AG04450 (cell line): ENCODE results near the gene USH2A. TPM values are rescaled to one million over a fixed set of nuclear protein-coding genes. Genes with fewer than 3 reads are reported as not detected.

Source experiments
- CTCF ChIA-PET: fragments of 300-600, 350-600 bp; formaldehyde crosslinking; extraction: SDS; loops from one replicate; lab custom pipeline; 2022; ENCODE audit warnings: antibody characterized with exemption, inconsistent platforms; lab: Charles Lee
- POLR2A ChIA-PET: fragments of 350-600 bp; formaldehyde crosslinking; extraction: SDS; loops from one replicate; lab custom pipeline; 2021; ENCODE audit warnings: antibody characterized with exemption, inconsistent platforms; lab: Yijun Ruan, JAX
- DNase-seq: peaks from one replicate; pipeline ENCODE4 v3.0.0-alpha.2; 2011; ENCODE audit warnings: low read depth, low spot score
- H3K27ac ChIP-seq: one replicate; pipeline ENCODE4 v1.5.1; 2012; ENCODE audit warnings: low read depth, low read length, control low read depth
- H3K27me3 ChIP-seq: one replicate; pipeline ENCODE4 v1.6.0; 2012; ENCODE audit warnings: low read length; ENCODE audit not compliant: control insufficient read depth, insufficient read depth
- H3K4me3 ChIP-seq: 2 replicates; pipeline ENCODE4 v1.5.1; 2011; ENCODE audit warnings: mild to moderate bottlenecking, low read depth, low read length, control low read depth
- H3K9me3 ChIP-seq: 2 replicates; pipeline ENCODE4 v1.5.1; 2012; ENCODE audit warnings: low read length; ENCODE audit not compliant: control insufficient read depth, insufficient read depth
- CTCF ChIP-seq: IDR thresholded peaks from 2 replicates; pipeline ENCODE4 v1.5.1; 2011; ENCODE audit warnings: low read depth, low read length, control low read depth, inconsistent platforms
- polyA plus RNA-seq: library from polyadenylated mRNA; depleted of rRNA; stranded (reverse); fragments of >200 nt; gene quantifications from 2 replicates; pipeline ENCODE4 v1.2.3, GENCODE V29; 2011

Gene USH2A
- polyA plus RNA-seq, 1 experiment: 0.01 TPM

- H3K9me3 ChIP-seq: peaks cover 6% of the 10 kb centered on the region; the same call in 1 of the 2 replicates
- no peak overlapping the region for H3K4me3 ChIP-seq
- ChIA-PET POLR2A (interaction anchor here (0.7 kb wide), 1 partner anchor 30 kb away, joined by 6 read pairs; no protein-coding TSS in a partner anchor), CTCF (no interaction called here)
- no peak overlapping the region for H3K27ac ChIP-seq
- no peak for TF ChIP-seq CTCF
- no peaks in the 10 kb centered on the region for H3K27me3 ChIP-seq
- DNase-seq: no peak
Observed at GRCh38 chr1:215857317-215857716, 565.9 kb downstream of the USH2A start.

- TF ChIP-seq CTCF: no peak
- Histone ChIP-seq H3K27ac (peak overlapping the region; percentile 40), H3K4me3 (no peak overlapping the region; the same call in 1 of the 2 replicates), H3K9me3 (no peaks in the 10 kb centered on the region), H3K27me3 (no peaks in the 10 kb centered on the region)
- ChIA-PET POLR2A (no interaction called here), CTCF (no interaction called here)
- peak; percentile 58 for DNase-seq
Observed at GRCh38 chr1:215845234-215845891, 577.9 kb downstream of the USH2A start.

GRCh38 chr1:215844777-215845176 is 578.5 kb downstream of the USH2A start:
- Histone ChIP-seq H3K4me3 (no peak overlapping the region), H3K27me3 (no peaks in the 10 kb centered on the region), H3K9me3 (no peaks in the 10 kb centered on the region), H3K27ac (peak overlapping the region; percentile 32)
- ChIA-PET POLR2A (no interaction called here), CTCF (no interaction called here)
- DNase-seq: no peak
- no peak for TF ChIP-seq CTCF

GRCh38 chr1:215844266-215844665 is 579.0 kb downstream of the USH2A start:
- CTCF ChIA-PET: interaction anchor here (0.6 to 0.8 kb wide), 2 partner anchors 10 to 177 kb away, joined by 3 read pairs; no protein-coding TSS in a partner anchor
- no peak overlapping the region for H3K4me3 ChIP-seq
- no peaks in the 10 kb centered on the region for H3K9me3 ChIP-seq
- DNase-seq: no peak
- POLR2A ChIA-PET: no interaction called here
- H3K27me3 ChIP-seq: no peaks in the 10 kb centered on the region
- no peak for TF ChIP-seq CTCF
- H3K27ac ChIP-seq: no peak overlapping the region

GRCh38 chr1:215842905-215843304 is 580.3 kb downstream of the USH2A start:
- H3K4me3 ChIP-seq: no peak overlapping the region
- no peaks in the 10 kb centered on the region for H3K27me3 ChIP-seq
- no peak for TF ChIP-seq CTCF
- CTCF ChIA-PET: interaction anchor here (0.6 kb wide), 1 partner anchor 1325 kb away, joined by 3 read pairs; no protein-coding TSS in a partner anchor
- no peak overlapping the region for H3K27ac ChIP-seq
- POLR2A ChIA-PET: no interaction called here
- no peak for DNase-seq
- H3K9me3 ChIP-seq: no peaks in the 10 kb centered on the region
